ENCODE results near the gene GRID2. TPM values are rescaled to one million over a fixed set of nuclear protein-coding genes. Genes with fewer than 3 reads are reported as not detected.

GRID2 gene
- polyA plus RNA-seq, 1 experiment, result not detected

DNA sequence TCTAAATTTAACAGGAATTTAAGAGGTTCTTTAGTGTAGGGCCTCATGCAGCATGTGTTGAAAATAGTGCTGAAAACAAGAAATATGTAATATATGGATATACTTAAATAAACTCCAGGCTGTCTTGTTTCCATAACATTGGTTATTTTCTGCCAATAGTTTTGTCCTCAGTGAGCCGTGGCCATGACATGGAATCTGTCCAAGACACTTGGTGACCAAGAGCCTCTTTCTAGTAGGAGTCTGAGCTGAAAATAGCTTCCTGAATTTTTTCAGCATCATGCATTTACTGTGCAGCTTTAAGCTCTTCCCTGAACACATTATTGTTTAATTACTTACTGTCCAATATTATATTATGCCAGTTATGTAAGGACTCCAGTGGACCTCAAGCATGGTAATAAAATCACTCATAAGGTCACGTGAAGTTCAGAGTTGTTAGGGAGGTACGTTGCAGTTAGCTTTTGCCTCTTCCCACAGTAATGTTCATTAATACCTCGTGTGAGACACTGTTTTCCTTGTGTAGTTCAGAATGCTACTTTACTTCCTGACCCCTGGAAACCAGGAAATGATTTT, 488.2 kb downstream of the GRID2 start:
- Histone ChIP-seq H3K27ac (ENCODE audit: low read depth, low read length) (no peak overlapping the region), H3K9me3 (ENCODE audit: control insufficient read depth, insufficient read depth, low read length) (no peaks in the 10 kb centered on the region), H3K4me3 (ENCODE audit: low read depth, low read length) (no peak overlapping the region), H3K27me3 (ENCODE audit: control insufficient read depth, insufficient read depth, low read length) (no peaks in the 10 kb centered on the region)
- DNase-seq (ENCODE audit: low read depth, low spot score), result no peak
- ChIA-PET CTCF (no interaction called here), POLR2A (no interaction called here)
- TF ChIP-seq, protein P1, sequence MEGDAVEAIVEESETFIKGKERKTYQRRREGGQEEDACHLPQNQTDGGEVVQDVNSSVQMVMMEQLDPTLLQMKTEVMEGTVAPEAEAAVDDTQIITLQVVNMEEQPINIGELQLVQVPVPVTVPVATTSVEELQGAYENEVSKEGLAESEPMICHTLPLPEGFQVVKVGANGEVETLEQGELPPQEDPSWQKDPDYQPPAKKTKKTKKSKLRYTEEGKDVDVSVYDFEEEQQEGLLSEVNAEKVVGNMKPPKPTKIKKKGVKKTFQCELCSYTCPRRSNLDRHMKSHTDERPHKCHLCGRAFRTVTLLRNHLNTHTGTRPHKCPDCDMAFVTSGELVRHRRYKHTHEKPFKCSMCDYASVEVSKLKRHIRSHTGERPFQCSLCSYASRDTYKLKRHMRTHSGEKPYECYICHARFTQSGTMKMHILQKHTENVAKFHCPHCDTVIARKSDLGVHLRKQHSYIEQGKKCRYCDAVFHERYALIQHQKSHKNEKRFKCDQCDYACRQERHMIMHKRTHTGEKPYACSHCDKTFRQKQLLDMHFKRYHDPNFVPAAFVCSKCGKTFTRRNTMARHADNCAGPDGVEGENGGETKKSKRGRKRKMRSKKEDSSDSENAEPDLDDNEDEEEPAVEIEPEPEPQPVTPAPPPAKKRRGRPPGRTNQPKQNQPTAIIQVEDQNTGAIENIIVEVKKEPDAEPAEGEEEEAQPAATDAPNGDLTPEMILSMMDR (IDR thresholded peaks at IDR 0.05; ENCODE audit: low read depth, low read length), result no peak

DNA sequence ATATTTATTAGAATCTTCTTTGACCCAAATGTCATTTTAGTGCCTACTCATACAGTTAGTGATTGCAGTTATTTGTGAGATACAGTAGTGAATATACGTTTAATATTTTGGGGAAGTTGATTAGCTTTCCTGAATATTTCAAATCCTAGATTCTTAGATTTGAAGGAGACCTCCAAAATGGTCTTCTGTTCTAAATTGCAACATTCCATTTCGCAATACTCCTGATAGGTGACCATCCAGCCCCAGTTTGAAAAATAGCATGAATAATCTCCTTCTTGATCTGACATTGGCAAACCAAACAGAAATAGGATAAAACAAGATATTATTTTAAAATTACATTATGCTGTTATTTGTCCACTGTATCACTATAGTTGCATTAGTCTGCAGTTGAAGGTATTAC, 505.6 kb downstream of the GRID2 start:
- no peaks in the 10 kb centered on the region for H3K9me3 ChIP-seq (ENCODE audit: control insufficient read depth, insufficient read depth, low read length)
- POLR2A ChIA-PET, result no interaction called here
- no peak overlapping the region for H3K4me3 ChIP-seq (ENCODE audit: low read depth, low read length)
- H3K27me3 ChIP-seq (ENCODE audit: control insufficient read depth, insufficient read depth, low read length), result no peaks in the 10 kb centered on the region
- TF ChIP-seq, protein P1 (IDR thresholded peaks at IDR 0.05; ENCODE audit: low read depth, low read length), result no peak
- no peak for DNase-seq (ENCODE audit: low read depth, low spot score)
- H3K27ac ChIP-seq (ENCODE audit: low read depth, low read length), result no peak overlapping the region
- CTCF ChIA-PET, result no interaction called here

DNA sequence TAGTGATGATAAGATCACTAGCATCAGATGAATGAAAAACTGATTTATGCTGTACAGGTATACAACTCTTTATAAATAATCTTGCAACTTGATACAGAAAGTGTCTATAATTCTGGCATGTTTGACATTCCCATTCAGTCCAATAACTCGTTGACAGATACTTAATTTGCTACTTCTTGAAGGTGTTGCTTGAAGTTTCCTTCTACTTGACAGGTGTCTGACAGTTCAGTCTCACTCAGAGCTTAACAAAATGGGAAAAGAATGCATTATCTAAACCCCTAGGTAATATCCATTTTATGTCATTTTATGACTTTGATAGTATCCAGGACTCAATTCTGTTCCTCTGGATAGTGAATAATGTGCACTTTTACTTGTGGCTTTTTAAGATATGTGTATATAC, 508.9 kb downstream of the GRID2 start:
- Histone ChIP-seq H3K27me3 (ENCODE audit: control insufficient read depth, insufficient read depth, low read length) (no peaks in the 10 kb centered on the region), H3K9me3 (ENCODE audit: control insufficient read depth, insufficient read depth, low read length) (no peaks in the 10 kb centered on the region), H3K4me3 (ENCODE audit: low read depth, low read length) (no peak overlapping the region), H3K27ac (ENCODE audit: low read depth, low read length) (no peak overlapping the region)
- DNase-seq (ENCODE audit: low read depth, low spot score), result no peak
- POLR2A ChIA-PET, result no interaction called here
- TF ChIP-seq, protein P1 (IDR thresholded peaks at IDR 0.05; ENCODE audit: low read depth, low read length), result no peak
- CTCF ChIA-PET, result no interaction called here

DNA sequence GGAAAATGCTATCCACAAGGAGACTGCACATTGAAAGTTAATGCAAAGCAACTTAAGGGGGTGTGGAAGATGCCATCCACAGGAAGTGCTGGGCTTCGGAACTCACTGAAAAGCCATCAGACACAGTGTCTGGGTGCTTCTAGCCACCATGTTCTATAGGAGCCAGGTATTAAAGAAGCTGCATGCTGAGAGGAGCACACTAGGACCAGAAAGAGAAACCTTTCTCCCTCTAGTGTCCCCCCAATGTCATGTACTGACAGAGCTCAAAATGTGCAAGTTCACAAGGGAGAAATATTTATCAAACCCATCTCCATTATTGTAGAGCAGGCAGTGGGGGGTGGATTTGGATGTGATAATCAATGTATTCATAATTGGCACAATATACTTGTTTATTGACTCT, 510.9 kb downstream of the GRID2 start:
- Histone ChIP-seq H3K27me3 (ENCODE audit: control insufficient read depth, insufficient read depth, low read length) (no peaks in the 10 kb centered on the region), H3K27ac (ENCODE audit: low read depth, low read length) (no peak overlapping the region), H3K9me3 (ENCODE audit: control insufficient read depth, insufficient read depth, low read length) (no peaks in the 10 kb centered on the region), H3K4me3 (ENCODE audit: low read depth, low read length) (no peak overlapping the region)
- POLR2A ChIA-PET, result no interaction called here
- CTCF ChIA-PET, result no interaction called here
- TF ChIP-seq, protein P1 (IDR thresholded peaks at IDR 0.05; ENCODE audit: low read depth, low read length), result no peak
- DNase-seq (ENCODE audit: low read depth, low spot score), result no peak

DNA sequence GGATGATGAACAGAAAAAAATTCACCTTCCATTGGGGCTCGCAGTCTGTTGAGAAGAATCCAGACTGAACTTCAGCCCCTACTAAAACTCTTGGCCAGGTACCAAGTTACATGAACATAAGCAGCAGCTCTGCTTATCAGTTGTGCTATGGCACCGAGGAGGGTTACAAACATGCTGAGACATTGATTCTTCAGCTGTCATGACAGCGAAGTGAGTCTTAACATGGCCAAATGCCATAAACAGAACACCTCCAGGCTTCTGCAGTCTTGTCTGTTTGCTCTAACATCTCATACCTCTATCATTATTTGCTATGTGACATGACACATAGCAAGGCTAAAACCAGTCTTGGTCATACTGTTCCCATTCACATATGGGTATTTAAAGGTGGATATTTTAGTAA, 521.5 kb downstream of the GRID2 start:
- POLR2A ChIA-PET, result no interaction called here

More for the DNA sequence above, 521.5 kb downstream of the GRID2 start:
- H3K9me3 ChIP-seq (ENCODE audit: control insufficient read depth, insufficient read depth, low read length), result no peaks in the 10 kb centered on the region
- CTCF ChIA-PET, result no interaction called here
- TF ChIP-seq, protein P1 (IDR thresholded peaks at IDR 0.05; ENCODE audit: low read depth, low read length), result no peak
- no peak overlapping the region for H3K4me3 ChIP-seq (ENCODE audit: low read depth, low read length)
- no peaks in the 10 kb centered on the region for H3K27me3 ChIP-seq (ENCODE audit: control insufficient read depth, insufficient read depth, low read length)
- no peak for DNase-seq (ENCODE audit: low read depth, low spot score)
- H3K27ac ChIP-seq (ENCODE audit: low read depth, low read length), result no peak overlapping the region

Data from AG04450 (cell line).